Measurements from ENCODE around the gene CDKN2A.
A peak's percentile ranks its signal among the peaks of the same experiment; 100 is the strongest.

CDKN2A gene

GRCh38 chr9:21995666-21996398 lies 1.6 kb upstream of the CDKN2A start:
- DNase-seq (ENCODE audit: insufficient read length, low spot score) (peak; percentile 11), FAIRE-seq (no peak)
- TF ChIP-seq PAX5 (IDR thresholded peaks at IDR 0.05; ENCODE audit: insufficient read depth, low read length, severe bottlenecking), result no peak

DNA sequence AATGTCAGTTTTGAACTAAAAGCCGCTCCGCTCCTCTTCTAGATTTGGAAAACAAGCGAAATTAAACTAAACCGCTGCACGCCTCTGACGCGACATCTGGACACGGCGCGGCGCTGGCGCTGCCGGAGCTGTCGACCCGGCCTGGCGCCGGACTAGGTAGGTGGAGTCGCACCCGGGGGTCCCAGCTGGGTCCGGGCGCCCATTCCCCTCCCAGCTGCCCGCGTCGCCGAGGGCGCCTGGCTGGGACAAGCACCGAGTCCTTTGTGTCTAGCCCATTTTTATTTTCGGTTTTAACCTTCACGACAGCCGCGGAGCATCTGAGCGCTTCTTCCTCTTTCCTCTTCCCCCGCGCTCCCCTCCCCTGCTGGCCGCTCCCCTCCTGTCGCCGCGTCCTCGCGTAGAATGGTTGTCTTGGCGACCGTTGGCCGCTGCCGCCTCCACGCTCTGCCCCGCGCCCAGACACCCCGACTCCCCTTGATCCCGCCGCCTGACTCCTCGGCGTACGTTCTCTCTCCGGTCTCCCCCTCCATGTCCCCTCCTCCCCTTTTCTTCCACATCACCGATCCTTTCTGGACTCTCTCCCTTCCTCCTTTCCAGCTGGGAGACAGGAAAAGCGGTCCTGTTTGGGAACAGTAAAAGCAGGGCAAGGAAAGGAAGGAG lies 944 bp upstream of the CDKN2A start:
- DNase-seq (ENCODE audit: insufficient read length, low spot score), result peak; percentile 78
- peak; percentile 94 for FAIRE-seq
- peak; percentile 15 for TF ChIP-seq PAX5 (IDR thresholded peaks at IDR 0.05; ENCODE audit: insufficient read depth, low read length, severe bottlenecking)
- peak; percentile 67 for TF ChIP-seq SPI1 (IDR thresholded peaks at IDR 0.05; ENCODE audit: low read depth, low read length)
- TF ChIP-seq POLR2A (IDR thresholded peaks at IDR 0.05; ENCODE audit: low read depth, low read length), result no peak
- TF ChIP-seq POLR2AphosphoS5 (IDR thresholded peaks at IDR 0.05; ENCODE audit: low read depth, low read length), result no peak

DNA sequence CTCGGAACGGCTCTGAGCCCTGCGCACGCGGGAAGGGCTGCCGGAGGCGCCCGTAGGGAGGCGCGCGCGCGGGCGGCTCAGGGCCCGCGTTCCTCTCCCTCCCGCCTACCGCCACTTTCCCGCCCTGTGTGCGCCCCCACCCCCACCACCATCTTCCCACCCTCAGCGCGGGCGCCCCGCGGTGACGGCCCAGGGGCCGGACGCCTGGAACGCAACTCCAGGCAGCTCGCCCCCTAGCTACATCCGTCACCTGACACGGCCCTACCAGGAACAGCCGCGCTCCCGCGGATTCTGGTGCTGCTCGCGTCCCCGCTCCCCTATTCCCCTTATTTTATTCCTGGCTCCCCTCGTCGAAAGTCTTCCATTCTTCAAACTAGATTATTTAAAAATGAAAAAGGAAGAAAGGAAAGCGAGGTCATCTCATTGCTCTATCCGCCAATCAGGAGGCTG lies 389 bp upstream of the CDKN2A start, which contains the start of gene CDKN2B-AS1:
Gene CDKN2B-AS1, plus strand, starts transcription at position 236 of the 450 bp plus-strand sequence.
- FAIRE-seq (no peak), DNase-seq (ENCODE audit: insufficient read length, low spot score) (no peak)
- no peak for TF ChIP-seq POU2F2 (IDR thresholded peaks at IDR 0.05; ENCODE audit: low read depth, low read length)
- TF ChIP-seq TAF1 (IDR thresholded peaks at IDR 0.05; ENCODE audit: low read depth, low read length), result no peak
- TF ChIP-seq PAX5 (IDR thresholded peaks at IDR 0.05; ENCODE audit: insufficient read depth, low read length, severe bottlenecking), result no peak
- no peak for TF ChIP-seq SPI1 (IDR thresholded peaks at IDR 0.05; ENCODE audit: low read depth, low read length)
- no peak for TF ChIP-seq POLR2AphosphoS5 (IDR thresholded peaks at IDR 0.05; ENCODE audit: low read depth, low read length)
- TF ChIP-seq POLR2A (IDR thresholded peaks at IDR 0.05; ENCODE audit: low read depth, low read length), result no peak

DNA sequence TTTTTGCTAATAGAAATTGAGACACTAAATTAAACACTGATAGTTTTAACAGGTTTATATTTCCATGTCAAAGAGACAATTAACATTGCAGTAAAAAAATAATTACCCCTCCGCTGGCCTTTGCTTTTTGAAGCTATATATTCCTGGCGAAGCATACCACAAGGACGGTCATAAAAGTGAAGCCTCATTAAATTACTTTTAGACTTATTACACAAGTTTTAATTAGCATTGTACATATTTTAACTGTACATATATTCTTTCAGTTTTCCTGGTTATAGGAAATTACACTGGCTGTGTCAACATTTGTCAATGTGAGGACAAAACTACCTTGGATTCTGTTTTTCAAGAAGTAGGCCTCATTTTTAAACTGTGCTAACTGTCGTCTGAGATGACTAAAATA lies 1.2 kb downstream of the CDKN2A start:
- TF ChIP-seq POU2F2 (IDR thresholded peaks at IDR 0.05; ENCODE audit: low read depth, low read length) (no peak), POLR2AphosphoS5 (IDR thresholded peaks at IDR 0.05; ENCODE audit: low read depth, low read length) (no peak), POLR2A (IDR thresholded peaks at IDR 0.05; ENCODE audit: low read depth, low read length) (no peak), SPI1 (IDR thresholded peaks at IDR 0.05; ENCODE audit: low read depth, low read length) (no peak), TAF1 (IDR thresholded peaks at IDR 0.05; ENCODE audit: low read depth, low read length) (no peak), PAX5 (IDR thresholded peaks at IDR 0.05; ENCODE audit: insufficient read depth, low read length, severe bottlenecking) (no peak)
- DNase-seq (ENCODE audit: insufficient read length, low spot score) (no peak), FAIRE-seq (no peak)

DNA sequence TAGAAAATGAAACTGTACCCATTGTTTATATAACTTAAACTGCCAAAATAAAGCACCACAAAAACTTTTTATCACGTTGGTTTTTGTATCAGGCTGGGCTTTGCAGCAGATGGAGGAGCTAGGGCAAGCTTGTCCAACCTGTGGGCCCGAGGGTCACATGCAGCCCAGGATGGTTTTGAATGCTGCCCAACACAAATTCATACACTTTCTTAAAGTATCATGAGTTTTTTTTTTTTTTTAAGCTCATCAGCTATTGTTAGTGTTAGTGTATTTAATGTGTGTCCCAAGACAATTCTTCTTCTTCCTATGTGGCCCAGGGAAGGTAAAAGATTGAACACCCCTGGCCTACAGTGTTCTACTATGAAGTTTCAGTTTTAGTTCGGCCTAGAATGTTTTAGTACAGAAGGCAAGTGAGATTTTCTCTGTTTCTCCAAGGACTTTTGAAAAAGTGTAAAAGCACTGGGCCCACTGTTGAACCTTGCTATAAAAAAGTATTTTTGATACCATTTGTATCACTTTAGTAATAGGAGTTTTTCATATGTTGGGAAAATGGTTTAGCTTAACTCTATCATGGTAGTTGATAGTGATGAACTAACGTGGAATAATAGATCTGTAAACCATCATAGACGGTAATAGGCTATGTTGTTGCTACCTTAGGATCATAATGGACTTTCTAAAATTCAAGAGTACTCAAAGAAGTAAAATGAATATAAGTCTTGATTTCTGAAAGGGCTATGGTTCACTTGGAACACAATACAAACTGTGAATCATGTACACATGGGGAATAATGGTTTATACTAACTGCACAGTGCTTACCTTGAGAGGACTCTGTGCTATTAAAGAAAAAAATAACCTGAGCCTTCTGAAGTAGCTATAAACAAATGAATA lies 2.9 kb downstream of the CDKN2A start:
- DNase-seq (ENCODE audit: insufficient read length, low spot score), result no peak
- FAIRE-seq, result peak; percentile 48
- TF ChIP-seq POU2F2 (IDR thresholded peaks at IDR 0.05; ENCODE audit: low read depth, low read length) (no peak), PAX5 (IDR thresholded peaks at IDR 0.05; ENCODE audit: insufficient read depth, low read length, severe bottlenecking) (no peak), POLR2A (IDR thresholded peaks at IDR 0.05; ENCODE audit: low read depth, low read length) (no peak), TAF1 (IDR thresholded peaks at IDR 0.05; ENCODE audit: low read depth, low read length) (no peak), SPI1 (IDR thresholded peaks at IDR 0.05; ENCODE audit: low read depth, low read length) (no peak), POLR2AphosphoS5 (IDR thresholded peaks at IDR 0.05; ENCODE audit: low read depth, low read length) (no peak)

DNA sequence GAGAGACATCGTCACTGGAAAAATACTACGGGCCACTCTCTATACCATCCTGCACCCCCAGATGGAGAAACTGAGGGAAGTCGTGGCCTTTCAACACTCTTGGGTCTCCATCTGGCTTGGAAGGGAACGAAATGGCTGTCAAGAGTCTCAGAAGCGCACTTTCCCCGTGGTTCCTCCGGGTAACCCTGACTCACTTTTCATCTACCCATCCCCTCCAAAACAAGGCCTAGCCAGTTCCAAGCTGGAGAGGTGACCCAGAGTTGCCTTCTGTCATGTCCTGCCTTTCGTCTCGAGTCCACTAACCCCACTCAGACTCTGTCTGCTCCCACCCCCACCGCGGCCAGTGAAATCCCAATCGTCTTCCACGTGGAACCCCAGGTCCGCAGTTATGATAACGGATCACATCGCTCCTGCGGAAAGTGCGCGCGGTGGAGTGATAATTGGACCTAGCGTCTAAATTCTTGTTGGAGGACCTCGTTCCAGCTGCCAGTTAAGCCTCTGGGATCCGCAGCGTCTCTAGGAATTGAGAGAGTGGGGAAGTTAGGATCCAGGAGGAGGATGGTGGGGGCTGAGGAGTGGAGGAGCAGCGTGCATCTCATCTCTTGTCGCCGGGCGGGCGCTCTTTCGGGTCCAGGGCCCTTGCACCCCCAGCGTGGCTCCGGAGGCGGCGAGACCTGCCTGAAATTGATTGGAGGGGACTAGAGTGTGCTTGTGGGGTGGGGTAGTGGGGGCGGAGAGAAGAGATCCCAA lies 4.6 kb downstream of the CDKN2A start:
- FAIRE-seq (no peak), DNase-seq (ENCODE audit: insufficient read length, low spot score) (no peak)
- no peak for TF ChIP-seq PAX5 (IDR thresholded peaks at IDR 0.05; ENCODE audit: insufficient read depth, low read length, severe bottlenecking)
- no peak for TF ChIP-seq POLR2A (IDR thresholded peaks at IDR 0.05; ENCODE audit: low read depth, low read length)
- TF ChIP-seq POLR2AphosphoS5 (IDR thresholded peaks at IDR 0.05; ENCODE audit: low read depth, low read length), result no peak
- no peak for TF ChIP-seq TAF1 (IDR thresholded peaks at IDR 0.05; ENCODE audit: low read depth, low read length)
- TF ChIP-seq POU2F2 (IDR thresholded peaks at IDR 0.05; ENCODE audit: low read depth, low read length), result no peak
- no peak for TF ChIP-seq SPI1 (IDR thresholded peaks at IDR 0.05; ENCODE audit: low read depth, low read length)

- no peak for DNase-seq (ENCODE audit: insufficient read length, low spot score)
- FAIRE-seq, result no peak
- TF ChIP-seq TAF1 (IDR thresholded peaks at IDR 0.05; ENCODE audit: low read depth, low read length) (no peak), POU2F2 (IDR thresholded peaks at IDR 0.05; ENCODE audit: low read depth, low read length) (no peak), POLR2A (IDR thresholded peaks at IDR 0.05; ENCODE audit: low read depth, low read length) (no peak)
These were observed 5.9 kb downstream of the CDKN2A start for GRCh38 chr9:21988056-21988990.

DNA sequence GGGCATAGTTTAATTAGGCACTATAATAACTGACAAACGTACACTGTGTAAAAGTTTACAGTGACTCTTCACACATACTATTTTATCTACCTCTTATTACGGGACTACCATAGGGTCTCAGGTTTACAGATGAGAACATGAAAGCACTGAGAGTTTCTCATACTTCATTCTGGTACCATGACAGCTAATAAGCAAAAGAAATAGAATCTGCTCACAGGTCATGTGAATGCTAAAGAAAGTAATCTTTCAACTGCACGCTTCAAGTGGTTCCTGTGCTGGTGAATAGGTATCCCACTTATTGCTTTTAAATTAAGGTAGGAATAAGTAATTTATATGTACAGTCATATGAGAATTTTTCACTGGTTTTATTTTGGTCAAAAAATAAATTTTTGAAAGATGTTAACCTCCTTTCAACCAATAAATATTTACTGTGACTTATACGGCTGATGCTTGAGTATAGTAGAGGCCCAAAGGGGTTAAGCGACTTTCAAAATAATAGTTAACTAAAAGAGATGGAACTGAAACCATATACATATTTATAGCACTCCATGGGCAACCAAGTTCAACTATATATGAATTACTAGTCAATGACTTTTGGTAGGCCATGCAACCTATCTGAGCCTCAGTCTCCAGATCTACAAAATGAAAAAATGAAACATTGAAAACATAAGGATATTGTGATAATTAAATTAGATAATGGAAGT lies 8.1 kb downstream of the CDKN2A start:
- no peak for TF ChIP-seq POLR2A (IDR thresholded peaks at IDR 0.05; ENCODE audit: low read depth, low read length)
- TF ChIP-seq PAX5 (IDR thresholded peaks at IDR 0.05; ENCODE audit: insufficient read depth, low read length, severe bottlenecking), result no peak
- TF ChIP-seq POU2F2 (IDR thresholded peaks at IDR 0.05; ENCODE audit: low read depth, low read length), result no peak
- DNase-seq (ENCODE audit: insufficient read length, low spot score) (no peak), FAIRE-seq (no peak)

Data from GM12891 (cell line).